MM.1S (cell line): ENCODE data around the gene INTS6L.
A peak's percentile ranks its signal among the peaks of the same experiment; 100 is the strongest.

Source experiments
- DNase-seq: peaks from one replicate; pipeline ENCODE4 v3.0.0-alpha.2; 2015
- H2AFZ ChIP-seq: fragments of 300-600 bp; sonication (generic); 2 replicates; pipeline ENCODE4 v1.6.0; 2016; ENCODE audit warnings: antibody characterized with exemption, low read length
- H3F3A ChIP-seq: fragments of 300-600 bp; sonication (generic); 2 replicates; pipeline ENCODE4 v1.6.1; 2016; ENCODE audit warnings: mild to moderate bottlenecking, antibody characterized with exemption, low read length, moderate library complexity, mixed read lengths; ENCODE audit not compliant: insufficient read depth
- H3K27ac ChIP-seq: fragments of 300-600 bp; sonication (generic); 2 replicates; pipeline ENCODE4 v1.5.1; 2016; ENCODE audit warnings: mild to moderate bottlenecking, low read length
- H3K27me3 ChIP-seq: fragments of 300-600 bp; sonication (generic); replicated peaks from 2 replicates; pipeline ENCODE4 v1.6.0; 2016; ENCODE audit warnings: low read length; ENCODE audit not compliant: insufficient read depth
- H3K36me3 ChIP-seq: fragments of 300-600 bp; sonication (generic); replicated peaks from 2 replicates; pipeline ENCODE4 v1.6.1; 2016; ENCODE audit warnings: mild to moderate bottlenecking, low read length, mixed read lengths; ENCODE audit not compliant: insufficient read depth
- H3K4me1 ChIP-seq: fragments of 300-600 bp; sonication (generic); 2 replicates; pipeline ENCODE4 v1.6.1; 2016; ENCODE audit warnings: low read length, mixed read lengths
- H3K4me2 ChIP-seq: fragments of 300-600 bp; sonication (generic); 2 replicates; pipeline ENCODE4 v1.6.0; 2016; ENCODE audit warnings: low read depth, low read length
- H3K4me3 ChIP-seq: fragments of 300-600 bp; sonication (generic); 2 replicates; pipeline ENCODE4 v1.5.1; 2016; ENCODE audit warnings: low read length, mixed read lengths
- H3K79me2 ChIP-seq: fragments of 300-600 bp; sonication (generic); 2 replicates; pipeline ENCODE4 v1.6.1; 2016; ENCODE audit warnings: mixed run types, low read length, mixed read lengths
- H3K9ac ChIP-seq: fragments of 300-600 bp; sonication (generic); 2 replicates; pipeline ENCODE4 v1.6.1; 2016; ENCODE audit warnings: low read length, mixed read lengths
- H3K9me2 ChIP-seq: fragments of 300-600 bp; sonication (generic); replicated peaks from 2 replicates; pipeline ENCODE4 v1.6.1; 2016; ENCODE audit warnings: mild to moderate bottlenecking, low read length, mixed read lengths; ENCODE audit not compliant: insufficient read depth
- H3K9me3 ChIP-seq: fragments of 300-600 bp; sonication (generic); replicated peaks from 2 replicates; pipeline ENCODE4 v1.6.1; 2016; ENCODE audit warnings: mild to moderate bottlenecking, low read length, mixed read lengths; ENCODE audit not compliant: insufficient read depth
- H4K20me1 ChIP-seq: fragments of 300-600 bp; sonication (generic); 2 replicates; pipeline ENCODE4 v1.6.1; 2016; ENCODE audit warnings: mild to moderate bottlenecking, low read length, moderate library complexity, mixed read lengths; ENCODE audit not compliant: insufficient read depth
- CTCF ChIP-seq: fragments of 300-600 bp; sonication (generic); IDR thresholded peaks from 2 replicates; pipeline ENCODE4 v1.5.1; 2016; ENCODE audit warnings: antibody characterized with exemption, low read length, mixed read lengths
- EZH2 ChIP-seq: fragments of 300-600 bp; sonication (generic); optimal IDR thresholded peaks from 2 replicates; pipeline ENCODE3; 2017; ENCODE audit warnings: low read depth, mild to moderate bottlenecking, antibody characterized with exemption, low read length, mixed read lengths
- EZH2phosphoT487 ChIP-seq: fragments of 300-600 bp; sonication (generic); IDR thresholded peaks from 2 replicates; pipeline ENCODE4 v1.6.1; 2018; ENCODE audit warnings: antibody characterized with exemption, low read length

Gene INTS6L

GRCh38 chrX:135543172-135543571 is 22.7 kb downstream of the INTS6L start:
- no peak overlapping the region for H3K4me2 ChIP-seq
- no peaks in the 10 kb centered on the region for H3K27me3 ChIP-seq
- no peak for TF ChIP-seq CTCF

GRCh38 chrX:135543924-135544323 is 23.5 kb downstream of the INTS6L start:
- Histone ChIP-seq H3K9ac (no peak overlapping the region), H3K27me3 (no peaks in the 10 kb centered on the region), H3K27ac (no peak overlapping the region), H2AFZ (no peak overlapping the region), H3F3A (no peaks in the 10 kb centered on the region), H3K9me2 (no peaks in the 10 kb centered on the region), H3K4me3 (no peak overlapping the region), H3K79me2 (no peaks in the 10 kb centered on the region), H4K20me1 (no peaks in the 10 kb centered on the region), H3K4me2 (no peak overlapping the region), H3K9me3 (no peaks in the 10 kb centered on the region), H3K36me3 (no peaks in the 10 kb centered on the region), H3K4me1 (no peaks in the 10 kb centered on the region)
- peak; percentile 18 for TF ChIP-seq CTCF
- no peak for TF ChIP-seq EZH2
- no peak for DNase-seq

More at GRCh38 chrX:135543172-135543571, 22.7 kb downstream of the INTS6L start:
- Histone ChIP-seq H2AFZ (no peak overlapping the region), H3K4me1 (no peaks in the 10 kb centered on the region), H3F3A (no peaks in the 10 kb centered on the region), H4K20me1 (no peaks in the 10 kb centered on the region), H3K9me3 (no peaks in the 10 kb centered on the region), H3K36me3 (no peaks in the 10 kb centered on the region), H3K9me2 (no peaks in the 10 kb centered on the region), H3K4me3 (no peak overlapping the region), H3K79me2 (no peaks in the 10 kb centered on the region), H3K9ac (no peak overlapping the region), H3K27ac (no peak overlapping the region)
- DNase-seq = no peak

GRCh38 chrX:135544338-135544948 is 24.0 kb downstream of the INTS6L start:
- H3K9ac ChIP-seq = no peak overlapping the region
- DNase-seq = no peak
- no peaks in the 10 kb centered on the region for H3F3A ChIP-seq
- TF ChIP-seq CTCF = no peak
- TF ChIP-seq EZH2 = no peak
- no peak for TF ChIP-seq EZH2phosphoT487
- H3K9me2 ChIP-seq = no peaks in the 10 kb centered on the region
- no peaks in the 10 kb centered on the region for H4K20me1 ChIP-seq
- no peaks in the 10 kb centered on the region for H3K27me3 ChIP-seq
- no peak overlapping the region for H2AFZ ChIP-seq
- H3K36me3 ChIP-seq = no peaks in the 10 kb centered on the region
- H3K9me3 ChIP-seq = no peaks in the 10 kb centered on the region
- H3K27ac ChIP-seq = no peak overlapping the region
- no peaks in the 10 kb centered on the region for H3K79me2 ChIP-seq
- H3K4me2 ChIP-seq = no peak overlapping the region
- H3K4me3 ChIP-seq = no peak overlapping the region
- no peaks in the 10 kb centered on the region for H3K4me1 ChIP-seq
